ENCODE data around the gene EPHB1. TPM values are rescaled to one million over a fixed set of nuclear protein-coding genes. Genes with fewer than 3 reads are reported as not detected.

EPHB1 gene
- polyA plus RNA-seq, 3 donors: 0.06 to 0.55 TPM; not detected in 1

DNA sequence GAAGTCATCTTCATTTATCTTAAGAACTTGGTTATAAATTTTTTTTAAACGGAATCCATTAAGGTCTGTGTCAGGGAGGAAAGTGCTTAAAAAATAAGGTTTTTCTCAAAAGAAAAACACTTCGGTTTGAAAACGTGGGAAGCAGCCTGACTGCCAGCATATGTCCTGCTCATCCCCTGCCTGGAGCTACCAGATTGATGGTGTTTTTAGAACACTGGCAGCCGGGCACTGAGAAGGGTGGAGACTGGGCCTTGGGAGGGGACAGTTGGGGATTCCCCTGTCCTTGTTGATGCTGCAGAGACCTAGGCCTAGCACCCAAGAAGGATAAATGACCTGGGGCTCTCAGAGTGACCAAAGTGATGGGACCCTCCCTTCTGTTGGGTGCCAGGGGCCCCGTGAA, 296.9 kb downstream of the EPHB1 start:
- H3K36me3 ChIP-seq (replicated peaks in 1 of 2; ENCODE audit: control insufficient read depth in 1 of 2, insufficient read depth in 2 of 2, low read length in 2 of 2): no peaks in the 10 kb centered on the region
- TF ChIP-seq, protein P1, sequence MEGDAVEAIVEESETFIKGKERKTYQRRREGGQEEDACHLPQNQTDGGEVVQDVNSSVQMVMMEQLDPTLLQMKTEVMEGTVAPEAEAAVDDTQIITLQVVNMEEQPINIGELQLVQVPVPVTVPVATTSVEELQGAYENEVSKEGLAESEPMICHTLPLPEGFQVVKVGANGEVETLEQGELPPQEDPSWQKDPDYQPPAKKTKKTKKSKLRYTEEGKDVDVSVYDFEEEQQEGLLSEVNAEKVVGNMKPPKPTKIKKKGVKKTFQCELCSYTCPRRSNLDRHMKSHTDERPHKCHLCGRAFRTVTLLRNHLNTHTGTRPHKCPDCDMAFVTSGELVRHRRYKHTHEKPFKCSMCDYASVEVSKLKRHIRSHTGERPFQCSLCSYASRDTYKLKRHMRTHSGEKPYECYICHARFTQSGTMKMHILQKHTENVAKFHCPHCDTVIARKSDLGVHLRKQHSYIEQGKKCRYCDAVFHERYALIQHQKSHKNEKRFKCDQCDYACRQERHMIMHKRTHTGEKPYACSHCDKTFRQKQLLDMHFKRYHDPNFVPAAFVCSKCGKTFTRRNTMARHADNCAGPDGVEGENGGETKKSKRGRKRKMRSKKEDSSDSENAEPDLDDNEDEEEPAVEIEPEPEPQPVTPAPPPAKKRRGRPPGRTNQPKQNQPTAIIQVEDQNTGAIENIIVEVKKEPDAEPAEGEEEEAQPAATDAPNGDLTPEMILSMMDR (IDR thresholded peaks at IDR 0.05): no peak
- H3K9me3 ChIP-seq (replicated peaks in 1 of 2; ENCODE audit: control insufficient read depth in 1 of 2, insufficient read depth in 1 of 2, low read length in 2 of 2): no peaks in the 10 kb centered on the region
- no peaks in the 10 kb centered on the region for H3K4me1 ChIP-seq (ENCODE audit: control insufficient read depth in 1 of 2, insufficient read depth in 2 of 2, low read length in 2 of 2)
- Mint-ChIP-seq H3K36me3 (no peaks in the 10 kb centered on the region), H3K9me3 (peaks cover 0 to 4% (median 0%) of the 10 kb centered on the region in 7 donors), H3K4me3 (no peak overlapping the region), H3K27me3 (ENCODE audit: low read depth in 3 of 3) (peaks cover 2 to 7% (median 4%) of the 10 kb centered on the region in 3 donors), H3K4me1 (no peaks in the 10 kb centered on the region), H3K27ac (no peak overlapping the region)
- no peak overlapping the region for H3K4me3 ChIP-seq (replicated peaks in 1 of 3; ENCODE audit: low read depth in 2 of 3, low read length in 3 of 3)
- no peak for DNase-seq
- H3K4me2 ChIP-seq (replicated peaks; ENCODE audit: extremely low read depth, low read length, poor library complexity, severe bottlenecking): no peak overlapping the region
- H3K27me3 ChIP-seq (ENCODE audit: control insufficient read depth in 2 of 2, insufficient read depth in 2 of 2, low read length in 2 of 2): no peaks in the 10 kb centered on the region
- no peaks in the 10 kb centered on the region for H4K20me1 ChIP-seq (ENCODE audit: insufficient read depth, low read length)
- intact Hi-C loops (cut with micrococcal nuclease): no loop called here
- H3K9ac ChIP-seq (ENCODE audit: insufficient read depth, low read length, poor library complexity, severe bottlenecking): no peak overlapping the region
- no peaks in the 10 kb centered on the region for H3K79me2 ChIP-seq (ENCODE audit: insufficient read depth, low read length)
- H2AFZ ChIP-seq (ENCODE audit: insufficient read depth, low read depth, low read length, poor library complexity, severe bottlenecking): no peak overlapping the region
- WGBS (ENCODE audit: insufficient coverage): 92% methylated on average over 3 of the region's 5 CpGs
- no peak overlapping the region for H3K27ac ChIP-seq (ENCODE audit: low read depth in 1 of 2, low read length in 2 of 2)

DNA sequence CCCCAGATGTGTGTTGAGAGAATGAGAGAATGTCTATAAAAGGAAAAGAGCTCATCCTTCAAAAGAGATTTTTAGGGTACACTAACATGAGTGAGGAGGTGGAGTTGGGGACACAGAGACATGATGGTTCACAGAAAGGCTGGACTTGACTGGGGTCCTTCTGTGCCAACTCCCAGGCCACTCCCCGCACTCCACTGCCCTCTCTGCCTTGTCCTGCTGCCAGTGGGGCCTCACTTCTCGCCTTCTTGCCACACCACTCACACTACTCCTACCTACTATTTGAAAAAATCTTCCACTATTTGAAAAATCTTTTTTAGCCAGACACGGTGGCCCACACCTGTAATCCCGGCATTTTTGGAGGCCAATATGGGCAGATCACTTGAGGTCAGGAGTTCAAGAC, 298.1 kb downstream of the EPHB1 start:
- no peaks in the 10 kb centered on the region for H3K36me3 Mint-ChIP-seq
- Histone ChIP-seq H3K27me3 (ENCODE audit: control insufficient read depth in 2 of 2, insufficient read depth in 2 of 2, low read length in 2 of 2) (no peaks in the 10 kb centered on the region), H3K79me2 (ENCODE audit: insufficient read depth, low read length) (no peaks in the 10 kb centered on the region), H3K9ac (ENCODE audit: insufficient read depth, low read length, poor library complexity, severe bottlenecking) (no peak overlapping the region), H2AFZ (ENCODE audit: insufficient read depth, low read depth, low read length, poor library complexity, severe bottlenecking) (no peak overlapping the region), H3K9me3 (replicated peaks in 1 of 2; ENCODE audit: control insufficient read depth in 1 of 2, insufficient read depth in 1 of 2, low read length in 2 of 2) (no peaks in the 10 kb centered on the region), H3K4me1 (ENCODE audit: control insufficient read depth in 1 of 2, insufficient read depth in 2 of 2, low read length in 2 of 2) (no peaks in the 10 kb centered on the region), H4K20me1 (ENCODE audit: insufficient read depth, low read length) (no peaks in the 10 kb centered on the region), H3K27ac (ENCODE audit: low read depth in 1 of 2, low read length in 2 of 2) (no peak overlapping the region), H3K4me2 (replicated peaks; ENCODE audit: extremely low read depth, low read length, poor library complexity, severe bottlenecking) (no peak overlapping the region), H3K36me3 (replicated peaks in 1 of 2; ENCODE audit: control insufficient read depth in 1 of 2, insufficient read depth in 2 of 2, low read length in 2 of 2) (no peaks in the 10 kb centered on the region), H3K4me3 (replicated peaks in 1 of 3; ENCODE audit: low read depth in 2 of 3, low read length in 3 of 3) (no peak overlapping the region)
- TF ChIP-seq, protein P1 (IDR thresholded peaks at IDR 0.05): no peak
- peak overlapping the region in 2 of 7 donors; percentile 19 to 44 for H3K27ac Mint-ChIP-seq
- no peak overlapping the region for H3K4me3 Mint-ChIP-seq
- 100% methylated on average over 4 of the region's 4 CpGs for WGBS (ENCODE audit: insufficient coverage)
- peaks cover 0 to 4% (median 0%) of the 10 kb centered on the region in 7 donors for H3K9me3 Mint-ChIP-seq
- intact Hi-C loops (cut with micrococcal nuclease): no loop called here
- peaks cover 2 to 7% (median 4%) of the 10 kb centered on the region in 3 donors for H3K27me3 Mint-ChIP-seq (ENCODE audit: low read depth in 3 of 3)
- H3K4me1 Mint-ChIP-seq: no peaks in the 10 kb centered on the region
- DNase-seq: no peak
